HG02623 (cell line): ENCODE data around the gene FAM240A.

Experiments
- ATAC-seq: cut with Tn5 transposase; IDR thresholded peaks from one replicate; pipeline ENCODE4 v1.9.1; 2021; ENCODE audit warnings: moderate library complexity; ENCODE audit not compliant: unreplicated experiment

FAM240A gene

GRCh38 chr3:46673151-46674030 lies 61.1 kb downstream of the FAM240A start:
- no peak for ATAC-seq

- no peak for ATAC-seq
Observed at GRCh38 chr3:46674031-46674845, 61.9 kb downstream of the FAM240A start.

GRCh38 chr3:46675426-46675825 lies 63.1 kb downstream of the FAM240A start:
- ATAC-seq = no peak
